PC-9 (cell line): Measurements from ENCODE around the gene CCDC33.

Source experiments
- CTCF ChIP-seq: fragments of 200-600 bp; sonication (generic); conservative IDR thresholded peaks from 2 replicates; pipeline ENCODE4 v1.6.1; 2017; ENCODE audit warnings: mixed run types, antibody characterized with exemption, mild to moderate bottlenecking, moderate library complexity
- EZH2 ChIP-seq: fragments of 200-600 bp; sonication (generic); IDR thresholded peaks from 2 replicates; pipeline ENCODE4 v1.8.0; 2017; ENCODE audit warnings: antibody characterized with exemption, low read depth

- TF ChIP-seq CTCF (no peak), EZH2 (no peak)
Observed at GRCh38 chr15:74228723-74229081, 7.4 kb upstream of the CCDC33 start.
